ENCODE results near the gene SHCBP1L.

The SHCBP1L gene

GRCh38 chr1:182952677-182953444 is at the start of gene SHCBP1L:
Gene SHCBP1L, minus strand, starts transcription at chr1:182953166. Its CDS starts 33 bp downstream, at chr1:182953133.
- DNase-seq (ENCODE audit: low read depth), result no peak

DNA sequence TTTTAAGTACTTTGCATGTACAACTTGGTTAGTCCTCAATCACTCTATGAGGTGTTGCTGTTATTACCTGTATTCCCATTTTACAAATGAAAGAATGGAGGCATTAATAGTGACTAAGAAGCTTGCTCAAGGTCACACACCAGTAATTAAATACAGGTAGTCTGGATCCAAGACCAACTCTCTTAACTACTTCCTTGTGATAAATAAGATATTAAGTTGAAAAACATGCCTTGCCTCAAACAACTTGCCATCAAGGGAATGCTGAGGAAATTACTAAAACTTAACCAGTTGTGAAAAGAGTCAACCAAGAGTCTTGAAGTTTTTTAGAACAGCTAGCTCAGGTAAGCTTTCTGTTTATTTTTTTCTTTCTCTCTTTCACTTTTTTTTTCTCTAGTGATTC is 49.3 kb upstream of the SHCBP1L start:
- no peak for DNase-seq (ENCODE audit: low read depth)

- no peak for DNase-seq (ENCODE audit: low read depth)
These were observed 47.4 kb upstream of the SHCBP1L start for GRCh38 chr1:183000167-183000962.

- DNase-seq (ENCODE audit: low read depth), result peak; percentile 38
These were observed 45.5 kb upstream of the SHCBP1L start for GRCh38 chr1:182998482-182998881.

DNA sequence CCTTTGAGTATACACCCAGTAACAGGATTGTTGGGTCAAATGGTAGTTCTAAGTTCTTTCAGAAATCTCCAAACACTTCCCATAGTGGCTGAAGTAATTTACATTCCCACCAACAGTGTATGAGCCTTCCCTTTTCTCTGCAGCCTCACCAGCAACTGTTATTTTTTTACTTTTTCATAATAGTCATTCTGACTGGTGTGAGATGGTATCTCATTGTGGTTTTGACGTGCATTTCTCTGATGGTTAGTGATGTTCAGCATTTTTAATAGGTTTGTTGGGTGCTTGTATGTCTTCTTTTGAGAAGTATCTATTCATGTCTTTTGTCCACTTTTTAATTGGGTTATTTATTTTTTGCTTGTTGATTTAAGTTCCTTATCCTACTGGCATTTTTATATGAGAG is 43.9 kb upstream of the SHCBP1L start:
- peak; percentile 54 for DNase-seq (ENCODE audit: low read depth)

- no peak for DNase-seq (ENCODE audit: low read depth)
These were observed 42.9 kb upstream of the SHCBP1L start for GRCh38 chr1:182995894-182996293.

- no peak for DNase-seq (ENCODE audit: low read depth)
These were observed 40.8 kb upstream of the SHCBP1L start for GRCh38 chr1:182993746-182994145.

DNA sequence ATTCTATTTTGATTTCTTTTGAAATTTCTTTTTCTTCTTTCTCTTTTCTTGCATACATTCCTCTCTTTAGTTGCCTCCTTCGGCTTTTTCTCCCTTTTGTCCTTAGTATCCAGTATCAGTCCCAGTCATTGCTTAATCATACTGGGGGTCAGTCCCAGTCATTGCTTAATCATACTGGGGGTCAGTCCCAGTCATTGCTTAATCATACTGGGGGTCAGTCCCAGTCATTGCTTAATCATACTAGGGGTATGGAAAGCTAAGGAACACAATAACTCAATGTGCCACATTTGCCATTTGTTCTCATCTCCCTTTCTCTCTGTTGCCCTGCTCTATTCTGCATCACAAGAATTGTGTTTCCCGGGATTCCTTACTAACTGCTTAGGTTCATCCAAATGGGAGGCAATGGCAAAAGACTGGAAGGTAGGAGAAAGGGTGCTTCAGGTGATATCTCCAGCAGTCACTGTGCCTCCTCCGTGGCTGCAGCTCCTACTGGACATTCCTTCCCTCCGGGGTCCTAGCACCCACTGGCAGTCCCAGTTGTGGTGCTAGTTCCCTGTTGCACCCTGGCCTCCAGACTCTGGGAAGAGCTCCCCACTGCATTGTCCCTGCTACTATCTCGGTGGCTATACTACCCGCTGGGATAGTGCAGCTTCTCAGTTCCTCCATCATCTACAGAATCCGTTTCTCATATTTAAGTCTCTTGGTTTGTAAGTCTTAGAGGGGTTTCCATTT is 37.6 kb upstream of the SHCBP1L start:
- peak; percentile 73 for DNase-seq (ENCODE audit: low read depth)

DNA sequence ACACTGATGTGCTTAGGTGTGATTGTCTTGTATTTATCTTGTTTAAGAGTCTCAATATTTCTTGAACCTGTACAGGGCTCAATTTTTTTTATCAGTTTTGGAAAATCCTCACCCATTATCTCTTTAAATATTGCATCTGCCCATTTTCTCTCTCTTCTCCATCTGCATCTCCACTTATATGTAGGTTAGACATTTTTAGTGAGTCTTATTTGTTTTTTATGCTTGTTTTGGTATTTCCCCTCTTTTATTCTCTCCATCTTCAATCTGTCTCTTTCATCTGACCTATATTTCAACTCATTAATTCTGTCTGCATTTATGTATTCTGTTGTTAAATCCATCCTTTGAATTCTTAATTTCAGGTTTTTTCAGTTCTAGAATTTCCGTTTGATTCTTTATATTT is 32.9 kb upstream of the SHCBP1L start:
- no peak for DNase-seq (ENCODE audit: low read depth)

- no peak for DNase-seq (ENCODE audit: low read depth)
These were observed 31.7 kb upstream of the SHCBP1L start for GRCh38 chr1:182984621-182985020.

GRCh38 chr1:182984138-182984537 is 31.2 kb upstream of the SHCBP1L start:
- no peak for DNase-seq (ENCODE audit: low read depth)

GRCh38 chr1:182978151-182978853 is 25.3 kb upstream of the SHCBP1L start:
- no peak for DNase-seq (ENCODE audit: low read depth)

GRCh38 chr1:182977480-182977879 is 24.5 kb upstream of the SHCBP1L start:
- peak; percentile 46 for DNase-seq (ENCODE audit: low read depth)

DNA sequence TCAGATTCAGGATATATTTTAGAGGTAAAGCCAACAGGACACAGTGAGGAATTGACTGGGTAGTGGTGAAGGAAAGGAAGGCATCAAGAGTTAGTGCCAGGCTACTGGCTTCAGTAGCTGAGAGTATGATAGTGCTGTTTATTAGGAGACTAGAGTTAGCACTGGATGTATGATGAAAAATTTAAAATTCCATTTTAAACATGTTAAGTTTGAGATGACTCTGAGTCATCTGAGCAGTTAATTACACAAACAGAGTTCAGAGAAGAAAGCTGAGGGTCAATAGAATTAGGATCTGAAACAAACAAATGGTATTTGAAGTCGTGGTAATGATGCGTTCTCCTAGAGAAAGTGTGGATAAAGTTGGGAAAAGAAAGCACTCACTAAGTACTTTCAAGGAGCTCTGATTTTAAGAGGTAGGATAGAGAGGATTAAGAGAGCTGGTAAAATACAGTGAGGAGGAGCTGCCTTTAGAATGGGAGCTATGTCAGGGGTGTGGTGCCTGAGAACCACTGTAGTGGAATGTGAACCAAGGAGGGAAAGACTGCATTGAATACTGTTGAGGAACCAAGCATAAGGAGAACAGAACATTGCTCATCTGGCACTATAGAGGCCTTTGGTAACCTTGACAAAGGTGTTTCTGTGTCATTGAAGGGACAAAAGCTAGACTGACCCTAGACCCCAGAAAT is 21.7 kb upstream of the SHCBP1L start:
- DNase-seq (ENCODE audit: low read depth), result no peak

- DNase-seq (ENCODE audit: low read depth), result no peak
These were observed 19.9 kb upstream of the SHCBP1L start for GRCh38 chr1:182972829-182973228.

DNA sequence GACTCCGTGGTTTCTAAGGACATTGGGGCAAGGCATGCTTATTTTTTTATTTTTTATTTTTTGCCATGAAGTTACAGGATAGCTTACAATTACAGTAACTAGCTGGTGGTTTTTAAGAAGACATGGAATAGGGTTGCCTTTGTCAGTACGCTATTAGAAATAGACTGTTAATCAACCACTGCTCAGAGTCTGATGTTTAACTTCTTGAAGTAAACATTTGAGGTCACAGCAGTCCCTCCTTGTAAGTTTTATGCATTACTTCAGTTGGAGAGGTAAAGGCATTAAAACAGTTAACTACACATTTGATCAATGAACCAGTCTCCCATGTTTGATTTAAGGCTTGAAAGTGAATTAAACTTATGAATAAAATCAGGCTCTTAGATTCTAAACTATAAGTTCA is 19.3 kb upstream of the SHCBP1L start:
- no peak for DNase-seq (ENCODE audit: low read depth)

DNA sequence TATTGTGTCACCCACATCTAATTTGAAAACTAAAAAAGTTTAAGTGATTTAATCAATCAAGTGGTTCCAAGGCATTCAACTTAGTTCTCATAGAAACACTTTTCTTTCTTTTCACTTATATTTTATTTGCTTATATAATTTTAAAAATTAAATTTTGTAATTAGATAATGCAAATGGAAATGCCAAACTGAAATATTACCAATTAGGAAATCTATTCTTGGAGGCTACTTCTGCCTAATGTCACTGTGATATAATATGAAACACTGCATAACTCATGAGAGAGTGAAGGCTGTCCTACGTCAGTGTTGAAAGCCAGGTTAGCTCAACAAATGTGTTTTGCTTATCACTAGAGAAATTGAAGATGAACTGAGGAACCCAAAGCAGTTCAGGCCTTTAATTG is 18.3 kb upstream of the SHCBP1L start:
- DNase-seq (ENCODE audit: low read depth), result no peak

DNA sequence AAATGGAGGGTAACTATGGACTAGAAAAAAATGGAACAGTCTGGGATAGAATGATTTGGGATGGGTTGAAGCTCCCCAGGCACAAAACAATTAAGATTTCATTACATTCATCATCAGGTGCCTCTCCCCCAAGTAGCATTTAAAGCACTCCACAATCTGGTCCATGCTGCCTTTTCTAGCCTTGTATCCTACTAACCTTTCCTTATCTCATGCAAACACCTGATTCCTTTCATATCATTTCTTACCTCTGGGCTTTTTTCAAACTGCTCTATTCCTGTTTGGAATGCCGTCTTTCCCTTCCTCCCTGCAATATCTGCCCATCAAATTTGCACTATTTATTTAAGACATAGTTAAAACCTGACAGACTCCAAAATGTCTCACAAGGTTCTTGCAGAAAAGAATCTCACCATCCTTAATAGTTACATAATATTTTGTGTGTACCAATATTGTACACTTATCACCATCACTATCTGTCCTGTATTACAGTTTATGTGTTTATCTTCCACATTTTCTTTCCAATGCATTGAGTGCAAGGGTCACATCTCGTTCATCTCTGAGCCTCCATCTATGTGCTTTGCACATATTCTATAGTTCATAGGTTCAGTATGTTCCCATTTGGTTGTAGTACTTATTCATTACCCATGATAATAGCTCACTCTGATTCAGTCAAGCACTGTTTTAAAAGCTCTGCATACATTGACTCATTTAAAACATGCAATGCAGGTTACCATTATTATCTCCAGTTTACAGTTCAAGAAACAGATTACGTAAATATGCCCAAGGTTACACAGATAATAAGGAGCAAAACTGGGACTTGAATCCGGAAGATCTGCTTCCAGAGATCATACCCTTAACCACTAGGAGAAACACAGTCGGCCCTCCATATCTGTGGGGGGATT is 16.1 kb upstream of the SHCBP1L start:
- DNase-seq (ENCODE audit: low read depth), result no peak

- DNase-seq (ENCODE audit: low read depth), result peak; percentile 79
These were observed 15.3 kb upstream of the SHCBP1L start for GRCh38 chr1:182968151-182968741.

- no peak for DNase-seq (ENCODE audit: low read depth)
These were observed 12.9 kb upstream of the SHCBP1L start for GRCh38 chr1:182965861-182966260.
